K562 (cell line): Measurements from ENCODE around the gene DHDDS. TPM values are rescaled to one million over a fixed set of nuclear protein-coding genes. Genes with fewer than 3 reads are reported as not detected.

Experiments used
- BDP1 ChIP-seq: IDR thresholded peaks from 3 replicates; pipeline ENCODE4 v1.6.1; 2011; ENCODE audit not compliant: insufficient read length, insufficient read depth
- CTCFL ChIP-seq: IDR thresholded peaks from 2 replicates; pipeline ENCODE4 v1.6.1; 2011; ENCODE audit warnings: borderline replicate concordance, low read depth, mild to moderate bottlenecking, moderate library complexity, low read length; ENCODE audit not compliant: insufficient read depth, poor library complexity, severe bottlenecking
- FOS ChIP-seq: IDR thresholded peaks from 3 replicates; pipeline ENCODE4 v1.6.1; 2011; ENCODE audit not compliant: insufficient read length; ENCODE audit errors: extremely low read depth
- KLF13 ChIP-seq: fragments of 450-650 bp; IDR thresholded peaks from 2 replicates; pipeline ENCODE4 v1.6.1; 2016; ENCODE audit warnings: missing genetic modification characterization, low read depth, mild to moderate bottlenecking, missing compliant biosample characterization, moderate library complexity, borderline replicate concordance
- MTA3 ChIP-seq: fragments of 450-650 bp; formaldehyde crosslinking; IDR thresholded peaks from 2 replicates; pipeline ENCODE4 v1.6.1; 2017; ENCODE audit warnings: mild to moderate bottlenecking, borderline replicate concordance
- SAFB ChIP-seq: fragments of 200-400 bp; formaldehyde crosslinking; IDR thresholded peaks from 2 replicates; pipeline ENCODE4 v1.6.1; 2017; ENCODE audit warnings: low read depth, low read length, borderline replicate concordance
- WHSC1 ChIP-seq: IDR thresholded peaks from one replicate; pipeline ENCODE4 v1.6.1; 2012; ENCODE audit warnings: low read length, control low read depth, inconsistent platforms
- polyA plus RNA-seq, 8 experiments: library from polyadenylated mRNA; depleted of rRNA in 4 of 8; stranded (reverse) in 5 of 8; unstranded in 3 of 8; fragments of >200 nt; fragmentation: Nextera tagmentation in 2 of 8; fragmentation: Illumina TruSeq in 1 of 8; extraction: Ambion mirVana in 2 of 8; extraction: Trizol in 1 of 8; gene quantifications; 2 replicates each; pipeline versions ENCODE4 v1.2.1 to v1.2.3, GENCODE V29; 2011 to 2014; ENCODE audit warnings: inconsistent platforms in 1 of 8, missing spikeins in 1 of 8
- total RNA-seq, 7 experiments: library from RNA; depleted of rRNA in 6 of 7; stranded (reverse); fragments of >200 nt in 6 of 7; fragmentation: Illumina TruSeq in 2 of 7; extraction: Trizol in 2 of 7; gene quantifications; 2 replicates each; pipeline versions ENCODE4 v1.2.1 to v1.2.3, GENCODE V29; 2011 to 2021; ENCODE audit warnings: low replicate concordance in 1 of 7
- TF ChIP-seq, protein P1 (sequence below): fragments of 250-450 bp; sonication (Bioruptor Pico); IDR thresholded peaks from 2 replicates; pipeline ENCODE4 v1.4.0; 2020
- TF ChIP-seq, protein P2 (sequence below): fragments of 450-650 bp; IDR thresholded peaks from 2 replicates; pipeline ENCODE4 v1.6.1; 2016; ENCODE audit warnings: low read depth
- TF ChIP-seq, protein P3 (sequence below): conservative IDR thresholded peaks from 2 replicates; pipeline ENCODE4 v1.6.1; 2011; ENCODE audit warnings: low read depth, mild to moderate bottlenecking, low read length; ENCODE audit not compliant: control insufficient read depth

Gene DHDDS
- total and polyA plus RNA-seq, 9 of the 15 experiments (the other 6 are each of a cell fraction or from before 2014, with no cell fraction given), result 33.3 to 55.0 (median 44.3) TPM

- TF ChIP-seq, protein P1, sequence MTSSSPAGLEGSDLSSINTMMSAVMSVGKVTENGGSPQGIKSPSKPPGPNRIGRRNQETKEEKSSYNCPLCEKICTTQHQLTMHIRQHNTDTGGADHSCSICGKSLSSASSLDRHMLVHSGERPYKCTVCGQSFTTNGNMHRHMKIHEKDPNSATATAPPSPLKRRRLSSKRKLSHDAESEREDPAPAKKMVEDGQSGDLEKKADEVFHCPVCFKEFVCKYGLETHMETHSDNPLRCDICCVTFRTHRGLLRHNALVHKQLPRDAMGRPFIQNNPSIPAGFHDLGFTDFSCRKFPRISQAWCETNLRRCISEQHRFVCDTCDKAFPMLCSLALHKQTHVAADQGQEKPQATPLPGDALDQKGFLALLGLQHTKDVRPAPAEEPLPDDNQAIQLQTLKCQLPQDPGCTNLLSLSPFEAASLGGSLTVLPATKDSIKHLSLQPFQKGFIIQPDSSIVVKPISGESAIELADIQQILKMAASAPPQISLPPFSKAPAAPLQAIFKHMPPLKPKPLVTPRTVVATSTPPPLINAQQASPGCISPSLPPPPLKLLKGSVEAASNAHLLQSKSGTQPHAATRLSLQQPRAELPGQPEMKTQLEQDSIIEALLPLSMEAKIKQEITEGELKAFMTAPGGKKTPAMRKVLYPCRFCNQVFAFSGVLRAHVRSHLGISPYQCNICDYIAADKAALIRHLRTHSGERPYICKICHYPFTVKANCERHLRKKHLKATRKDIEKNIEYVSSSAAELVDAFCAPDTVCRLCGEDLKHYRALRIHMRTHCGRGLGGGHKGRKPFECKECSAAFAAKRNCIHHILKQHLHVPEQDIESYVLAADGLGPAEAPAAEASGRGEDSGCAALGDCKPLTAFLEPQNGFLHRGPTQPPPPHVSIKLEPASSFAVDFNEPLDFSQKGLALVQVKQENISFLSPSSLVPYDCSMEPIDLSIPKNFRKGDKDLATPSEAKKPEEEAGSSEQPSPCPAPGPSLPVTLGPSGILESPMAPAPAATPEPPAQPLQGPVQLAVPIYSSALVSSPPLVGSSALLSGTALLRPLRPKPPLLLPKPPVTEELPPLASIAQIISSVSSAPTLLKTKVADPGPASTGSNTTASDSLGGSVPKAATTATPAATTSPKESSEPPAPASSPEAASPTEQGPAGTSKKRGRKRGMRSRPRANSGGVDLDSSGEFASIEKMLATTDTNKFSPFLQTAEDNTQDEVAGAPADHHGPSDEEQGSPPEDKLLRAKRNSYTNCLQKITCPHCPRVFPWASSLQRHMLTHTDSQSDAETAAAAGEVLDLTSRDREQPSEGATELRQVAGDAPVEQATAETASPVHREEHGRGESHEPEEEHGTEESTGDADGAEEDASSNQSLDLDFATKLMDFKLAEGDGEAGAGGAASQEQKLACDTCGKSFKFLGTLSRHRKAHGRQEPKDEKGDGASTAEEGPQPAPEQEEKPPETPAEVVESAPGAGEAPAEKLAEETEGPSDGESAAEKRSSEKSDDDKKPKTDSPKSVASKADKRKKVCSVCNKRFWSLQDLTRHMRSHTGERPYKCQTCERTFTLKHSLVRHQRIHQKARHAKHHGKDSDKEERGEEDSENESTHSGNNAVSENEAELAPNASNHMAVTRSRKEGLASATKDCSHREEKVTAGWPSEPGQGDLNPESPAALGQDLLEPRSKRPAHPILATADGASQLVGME (CRISPR knock-in tag), result no peak
- TF ChIP-seq FOS (no peak), BDP1 (no peak), SAFB (no peak), WHSC1 (no peak), MTA3 (no peak), KLF13 (no peak), CTCFL (no peak)
- TF ChIP-seq, protein P2, sequence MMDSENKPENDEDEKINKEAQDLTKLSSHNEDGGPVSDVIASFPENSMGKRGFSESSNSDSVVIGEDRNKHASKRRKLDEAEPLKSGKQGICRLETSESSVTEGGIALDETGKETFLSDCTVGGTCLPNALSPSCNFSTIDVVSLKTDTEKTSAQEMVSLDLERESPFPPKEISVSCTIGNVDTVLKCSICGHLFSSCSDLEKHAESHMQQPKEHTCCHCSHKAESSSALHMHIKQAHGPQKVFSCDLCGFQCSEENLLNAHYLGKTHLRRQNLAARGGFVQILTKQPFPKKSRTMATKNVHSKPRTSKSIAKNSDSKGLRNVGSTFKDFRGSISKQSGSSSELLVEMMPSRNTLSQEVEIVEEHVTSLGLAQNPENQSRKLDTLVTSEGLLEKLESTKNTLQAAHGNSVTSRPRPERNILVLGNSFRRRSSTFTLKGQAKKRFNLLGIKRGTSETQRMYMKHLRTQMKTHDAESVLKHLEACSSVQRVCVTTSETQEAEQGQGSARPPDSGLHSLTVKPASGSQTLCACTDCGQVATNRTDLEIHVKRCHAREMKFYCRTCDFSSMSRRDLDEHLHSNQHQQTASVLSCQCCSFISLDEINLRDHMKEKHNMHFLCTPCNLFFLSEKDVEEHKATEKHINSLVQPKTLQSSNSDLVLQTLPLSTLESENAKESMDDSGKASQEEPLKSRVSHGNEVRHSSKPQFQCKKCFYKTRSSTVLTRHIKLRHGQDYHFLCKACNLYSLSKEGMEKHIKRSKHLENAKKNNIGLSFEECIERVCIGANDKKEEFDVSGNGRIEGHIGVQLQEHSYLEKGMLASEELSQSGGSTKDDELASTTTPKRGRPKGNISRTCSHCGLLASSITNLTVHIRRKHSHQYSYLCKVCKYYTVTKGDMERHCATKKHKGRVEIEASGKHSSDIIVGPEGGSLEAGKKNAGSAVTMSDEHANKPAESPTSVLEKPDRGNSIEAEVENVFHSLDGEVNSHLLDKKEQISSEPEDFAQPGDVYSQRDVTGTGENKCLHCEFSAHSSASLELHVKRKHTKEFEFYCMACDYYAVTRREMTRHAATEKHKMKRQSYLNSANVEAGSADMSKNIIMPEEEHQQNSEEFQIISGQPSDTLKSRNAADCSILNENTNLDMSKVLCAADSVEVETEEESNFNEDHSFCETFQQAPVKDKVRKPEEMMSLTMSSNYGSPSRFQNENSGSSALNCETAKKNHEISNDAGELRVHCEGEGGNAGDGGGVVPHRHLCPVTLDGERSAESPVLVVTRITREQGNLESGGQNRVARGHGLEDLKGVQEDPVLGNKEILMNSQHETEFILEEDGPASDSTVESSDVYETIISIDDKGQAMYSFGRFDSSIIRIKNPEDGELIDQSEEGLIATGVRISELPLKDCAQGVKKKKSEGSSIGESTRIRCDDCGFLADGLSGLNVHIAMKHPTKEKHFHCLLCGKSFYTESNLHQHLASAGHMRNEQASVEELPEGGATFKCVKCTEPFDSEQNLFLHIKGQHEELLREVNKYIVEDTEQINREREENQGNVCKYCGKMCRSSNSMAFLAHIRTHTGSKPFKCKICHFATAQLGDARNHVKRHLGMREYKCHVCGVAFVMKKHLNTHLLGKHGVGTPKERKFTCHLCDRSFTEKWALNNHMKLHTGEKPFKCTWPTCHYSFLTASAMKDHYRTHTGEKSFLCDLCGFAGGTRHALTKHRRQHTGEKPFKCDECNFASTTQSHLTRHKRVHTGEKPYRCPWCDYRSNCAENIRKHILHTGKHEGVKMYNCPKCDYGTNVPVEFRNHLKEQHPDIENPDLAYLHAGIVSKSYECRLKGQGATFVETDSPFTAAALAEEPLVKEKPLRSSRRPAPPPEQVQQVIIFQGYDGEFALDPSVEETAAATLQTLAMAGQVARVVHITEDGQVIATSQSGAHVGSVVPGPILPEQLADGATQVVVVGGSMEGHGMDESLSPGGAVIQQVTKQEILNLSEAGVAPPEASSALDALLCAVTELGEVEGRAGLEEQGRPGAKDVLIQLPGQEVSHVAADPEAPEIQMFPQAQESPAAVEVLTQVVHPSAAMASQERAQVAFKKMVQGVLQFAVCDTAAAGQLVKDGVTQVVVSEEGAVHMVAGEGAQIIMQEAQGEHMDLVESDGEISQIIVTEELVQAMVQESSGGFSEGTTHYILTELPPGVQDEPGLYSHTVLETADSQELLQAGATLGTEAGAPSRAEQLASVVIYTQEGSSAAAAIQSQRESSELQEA, result no peak
- TF ChIP-seq, protein P3, sequence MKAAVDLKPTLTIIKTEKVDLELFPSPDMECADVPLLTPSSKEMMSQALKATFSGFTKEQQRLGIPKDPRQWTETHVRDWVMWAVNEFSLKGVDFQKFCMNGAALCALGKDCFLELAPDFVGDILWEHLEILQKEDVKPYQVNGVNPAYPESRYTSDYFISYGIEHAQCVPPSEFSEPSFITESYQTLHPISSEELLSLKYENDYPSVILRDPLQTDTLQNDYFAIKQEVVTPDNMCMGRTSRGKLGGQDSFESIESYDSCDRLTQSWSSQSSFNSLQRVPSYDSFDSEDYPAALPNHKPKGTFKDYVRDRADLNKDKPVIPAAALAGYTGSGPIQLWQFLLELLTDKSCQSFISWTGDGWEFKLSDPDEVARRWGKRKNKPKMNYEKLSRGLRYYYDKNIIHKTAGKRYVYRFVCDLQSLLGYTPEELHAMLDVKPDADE, result no peak
These were observed 40.7 kb upstream of the DHDDS start (continued) for GRCh38 chr1:26391450-26391849.
